A673 (cell line): ENCODE results near the gene TPM3.

Experiments
- CTCF ChIP-seq: fragments of 300-800, 200-600 bp; sonication (generic); conservative IDR thresholded peaks from 2 replicates; pipeline ENCODE4 v1.5.1; 2017; ENCODE audit warnings: low read depth, mild to moderate bottlenecking, antibody characterized with exemption, low read length, moderate library complexity, mixed read lengths
- EZH2 ChIP-seq: fragments of 200-600 bp; sonication (generic); IDR thresholded peaks from 2 replicates; pipeline ENCODE4 v1.6.1; 2017; ENCODE audit warnings: borderline replicate concordance, low read depth, mild to moderate bottlenecking, mixed read lengths, antibody characterized with exemption, low read length; ENCODE audit not compliant: poor library complexity, severe bottlenecking

GRCh38 chr1:154208677-154209388 lies 16.9 kb upstream of the TPM3 start:
- no peak for TF ChIP-seq CTCF
- TF ChIP-seq EZH2: no peak
